ENCODE measurements around the gene IKBKE.
A peak's percentile ranks its signal among the peaks of the same experiment; 100 is the strongest.

The IKBKE gene

DNA sequence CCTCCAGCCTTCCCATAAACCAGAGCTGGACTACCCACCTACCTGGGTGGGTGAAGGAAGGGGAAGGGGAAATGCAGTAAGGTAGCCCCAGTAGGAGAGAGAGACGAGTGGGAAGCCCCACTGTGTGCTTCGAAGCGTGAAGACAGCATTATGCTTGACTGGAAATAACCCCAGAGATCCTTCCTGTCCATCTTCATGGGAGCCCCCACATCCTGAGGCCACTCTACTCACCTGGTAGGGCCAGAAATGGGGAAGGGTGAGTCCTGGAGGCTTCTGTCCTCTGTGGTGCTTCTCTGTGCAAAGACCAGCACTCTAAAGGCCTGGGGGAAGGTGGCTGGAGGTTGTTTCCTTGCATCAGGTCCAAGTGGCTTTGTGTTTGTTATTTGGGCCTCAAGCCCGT lies 27.1 kb downstream of the IKBKE start:
- no peaks in the 10 kb centered on the region for H3K79me2 ChIP-seq (ENCODE audit: low read length)
- H3K9ac ChIP-seq (ENCODE audit: low read length) = no peak overlapping the region
- peaks cover 33% of the 10 kb centered on the region for H3K4me1 ChIP-seq (ENCODE audit: low read length)
- peaks cover 14% of the 10 kb centered on the region for H4K20me1 ChIP-seq (ENCODE audit: insufficient read depth, low read length)
- no peak overlapping the region for H2AFZ ChIP-seq (ENCODE audit: low read depth, low read length)
- H3K4me2 ChIP-seq (ENCODE audit: low read length) = peak overlapping the region; percentile 20; the same call in 1 of the 2 replicates
- no peak for TF ChIP-seq EZH2phosphoT487 (IDR thresholded peaks at IDR 0.05; ENCODE audit: low read depth)
- TF ChIP-seq, protein P1, sequence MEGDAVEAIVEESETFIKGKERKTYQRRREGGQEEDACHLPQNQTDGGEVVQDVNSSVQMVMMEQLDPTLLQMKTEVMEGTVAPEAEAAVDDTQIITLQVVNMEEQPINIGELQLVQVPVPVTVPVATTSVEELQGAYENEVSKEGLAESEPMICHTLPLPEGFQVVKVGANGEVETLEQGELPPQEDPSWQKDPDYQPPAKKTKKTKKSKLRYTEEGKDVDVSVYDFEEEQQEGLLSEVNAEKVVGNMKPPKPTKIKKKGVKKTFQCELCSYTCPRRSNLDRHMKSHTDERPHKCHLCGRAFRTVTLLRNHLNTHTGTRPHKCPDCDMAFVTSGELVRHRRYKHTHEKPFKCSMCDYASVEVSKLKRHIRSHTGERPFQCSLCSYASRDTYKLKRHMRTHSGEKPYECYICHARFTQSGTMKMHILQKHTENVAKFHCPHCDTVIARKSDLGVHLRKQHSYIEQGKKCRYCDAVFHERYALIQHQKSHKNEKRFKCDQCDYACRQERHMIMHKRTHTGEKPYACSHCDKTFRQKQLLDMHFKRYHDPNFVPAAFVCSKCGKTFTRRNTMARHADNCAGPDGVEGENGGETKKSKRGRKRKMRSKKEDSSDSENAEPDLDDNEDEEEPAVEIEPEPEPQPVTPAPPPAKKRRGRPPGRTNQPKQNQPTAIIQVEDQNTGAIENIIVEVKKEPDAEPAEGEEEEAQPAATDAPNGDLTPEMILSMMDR (IDR thresholded peaks at IDR 0.05; ENCODE audit: low read depth, low read length) = no peak
- H3K36me3 ChIP-seq (replicated peaks; ENCODE audit: low read depth, low read length) = peaks cover 30% of the 10 kb centered on the region
- H3K9me3 ChIP-seq (ENCODE audit: insufficient read depth, low read length) = no peaks in the 10 kb centered on the region
- H3K27me3 ChIP-seq (ENCODE audit: low read depth, low read length) = no peaks in the 10 kb centered on the region
- no peak overlapping the region for H3K4me3 ChIP-seq (ENCODE audit: low read length)
- H3K27ac ChIP-seq (ENCODE audit: low read length) = no peak overlapping the region

DNA sequence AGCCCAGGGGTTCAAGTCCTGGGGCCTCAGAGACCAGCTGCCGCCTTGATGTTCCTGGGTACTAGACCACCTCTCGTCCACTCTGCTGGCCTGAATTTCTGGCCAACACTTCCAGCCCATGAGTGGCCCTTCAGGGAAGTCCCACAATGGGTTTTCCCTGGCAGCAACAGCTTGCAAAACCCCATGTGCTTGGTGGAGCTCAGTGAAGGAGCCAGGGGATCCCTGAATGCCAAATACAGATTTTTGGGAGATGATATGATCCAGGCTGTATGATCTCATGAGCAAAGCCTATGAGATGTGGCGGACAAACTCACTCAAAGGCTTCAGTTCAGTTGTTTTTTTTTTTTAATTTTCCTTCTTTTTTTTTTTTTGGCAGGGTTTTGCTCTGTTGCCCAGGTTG lies 27.5 kb downstream of the IKBKE start:
- H3K27me3 ChIP-seq (ENCODE audit: low read depth, low read length) = no peaks in the 10 kb centered on the region
- H3K9me3 ChIP-seq (ENCODE audit: insufficient read depth, low read length) = no peaks in the 10 kb centered on the region
- no peak overlapping the region for H3K4me2 ChIP-seq (ENCODE audit: low read length)
- peaks cover 33% of the 10 kb centered on the region for H3K4me1 ChIP-seq (ENCODE audit: low read length)
- no peaks in the 10 kb centered on the region for H3K79me2 ChIP-seq (ENCODE audit: low read length)
- TF ChIP-seq, protein P1 (IDR thresholded peaks at IDR 0.05; ENCODE audit: low read depth, low read length) = no peak
- TF ChIP-seq EZH2phosphoT487 (IDR thresholded peaks at IDR 0.05; ENCODE audit: low read depth) = no peak
- no peak overlapping the region for H3K27ac ChIP-seq (ENCODE audit: low read length)
- H4K20me1 ChIP-seq (ENCODE audit: insufficient read depth, low read length) = peaks cover 14% of the 10 kb centered on the region
- peaks cover 26% of the 10 kb centered on the region for H3K36me3 ChIP-seq (replicated peaks; ENCODE audit: low read depth, low read length)
- no peak overlapping the region for H2AFZ ChIP-seq (ENCODE audit: low read depth, low read length)
- no peak overlapping the region for H3K9ac ChIP-seq (ENCODE audit: low read length)
- H3K4me3 ChIP-seq (ENCODE audit: low read length) = no peak overlapping the region

DNA sequence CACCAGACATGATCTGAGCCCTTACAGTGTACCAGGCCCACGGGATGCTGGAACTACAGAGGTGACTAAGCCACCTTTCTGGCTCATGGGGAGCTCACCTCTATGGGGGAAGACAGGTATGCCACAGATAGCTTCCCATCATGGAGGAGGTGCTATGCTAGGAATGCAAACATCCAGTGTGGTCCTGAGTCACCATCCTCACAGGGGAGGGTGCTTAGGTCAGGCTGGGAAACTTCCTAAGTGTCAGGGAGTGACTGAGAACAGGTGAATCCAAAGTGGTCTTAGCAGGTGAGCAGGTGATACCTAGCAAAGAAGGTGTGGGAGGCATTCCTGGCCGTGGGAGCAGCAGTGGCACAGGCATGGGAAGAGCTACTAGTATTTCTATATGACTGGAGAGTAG lies 28.4 kb downstream of the IKBKE start:
- peaks cover 14% of the 10 kb centered on the region for H4K20me1 ChIP-seq (ENCODE audit: insufficient read depth, low read length)
- no peak overlapping the region for H3K4me2 ChIP-seq (ENCODE audit: low read length)
- H3K79me2 ChIP-seq (ENCODE audit: low read length) = no peaks in the 10 kb centered on the region
- peaks cover 20% of the 10 kb centered on the region for H3K36me3 ChIP-seq (replicated peaks; ENCODE audit: low read depth, low read length)
- no peaks in the 10 kb centered on the region for H3K9me3 ChIP-seq (ENCODE audit: insufficient read depth, low read length)
- no peak overlapping the region for H3K27ac ChIP-seq (ENCODE audit: low read length)
- no peak overlapping the region for H3K4me3 ChIP-seq (ENCODE audit: low read length)
- H3K9ac ChIP-seq (ENCODE audit: low read length) = no peak overlapping the region
- H3K4me1 ChIP-seq (ENCODE audit: low read length) = peaks cover 34% of the 10 kb centered on the region
- TF ChIP-seq, protein P1 (IDR thresholded peaks at IDR 0.05; ENCODE audit: low read depth, low read length) = no peak
- no peak for TF ChIP-seq EZH2phosphoT487 (IDR thresholded peaks at IDR 0.05; ENCODE audit: low read depth)
- H3K27me3 ChIP-seq (ENCODE audit: low read depth, low read length) = 0 out of 2 replicates have a peak, but pooled peaks cover 4% of the 10 kb centered on the region
- H2AFZ ChIP-seq (ENCODE audit: low read depth, low read length) = no peak overlapping the region

DNA sequence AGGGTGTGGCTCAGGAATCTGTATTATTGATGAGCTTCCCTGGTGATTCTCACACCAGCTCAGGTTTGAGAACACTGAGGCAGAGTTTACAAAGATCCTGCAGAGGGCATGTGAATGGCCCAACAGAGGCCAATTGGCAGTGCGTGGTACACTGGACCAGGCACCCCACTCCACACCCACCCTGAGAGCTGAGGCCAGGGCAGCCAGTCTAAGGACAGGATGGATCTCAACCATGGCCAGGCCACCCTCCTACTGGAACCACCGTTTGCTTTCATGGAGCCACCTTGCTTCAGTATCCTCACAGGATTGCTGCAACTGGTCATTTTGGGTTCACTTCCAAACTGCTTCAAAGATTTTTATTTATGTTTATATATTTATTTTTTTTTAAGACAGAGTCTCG lies 29.8 kb downstream of the IKBKE start:
- H3K4me2 ChIP-seq (ENCODE audit: low read length) = no peak overlapping the region
- no peaks in the 10 kb centered on the region for H3K79me2 ChIP-seq (ENCODE audit: low read length)
- no peak overlapping the region for H3K27ac ChIP-seq (ENCODE audit: low read length)
- H3K4me3 ChIP-seq (ENCODE audit: low read length) = no peak overlapping the region
- H4K20me1 ChIP-seq (ENCODE audit: insufficient read depth, low read length) = peaks cover 12% of the 10 kb centered on the region
- H2AFZ ChIP-seq (ENCODE audit: low read depth, low read length) = no peak overlapping the region
- H3K9me3 ChIP-seq (ENCODE audit: insufficient read depth, low read length) = no peaks in the 10 kb centered on the region
- peaks cover 34% of the 10 kb centered on the region for H3K4me1 ChIP-seq (ENCODE audit: low read length)
- peaks cover 13% of the 10 kb centered on the region for H3K36me3 ChIP-seq (replicated peaks; ENCODE audit: low read depth, low read length)
- H3K9ac ChIP-seq (ENCODE audit: low read length) = no peak overlapping the region
- peaks cover 9% of the 10 kb centered on the region for H3K27me3 ChIP-seq (ENCODE audit: low read depth, low read length)
- TF ChIP-seq EZH2phosphoT487 (IDR thresholded peaks at IDR 0.05; ENCODE audit: low read depth) = no peak
- TF ChIP-seq, protein P1 (IDR thresholded peaks at IDR 0.05; ENCODE audit: low read depth, low read length) = no peak
